HUES64 (cell line): ENCODE data around the gene SPATA7.

Experiments used
- H3K27ac ChIP-seq: 2 replicates; pipeline ENCODE4 v1.7.0; 2013; ENCODE audit warnings: low read depth, low read length, inconsistent platforms
- H3K27me3 ChIP-seq: 2 replicates; pipeline ENCODE4 v1.6.1; 2013; ENCODE audit warnings: mild to moderate bottlenecking, low read length; ENCODE audit not compliant: insufficient read depth
- H3K36me3 ChIP-seq: 2 replicates; pipeline ENCODE4 v1.6.1; 2013; ENCODE audit warnings: mild to moderate bottlenecking, low read length; ENCODE audit not compliant: insufficient read depth
- H3K4me1 ChIP-seq: 2 replicates; pipeline ENCODE4 v1.6.1; 2013; ENCODE audit warnings: mild to moderate bottlenecking, low read length, moderate library complexity; ENCODE audit not compliant: insufficient read depth
- H3K4me3 ChIP-seq: 2 replicates; pipeline ENCODE4 v1.5.1; 2013; ENCODE audit warnings: mild to moderate bottlenecking, low read length, moderate library complexity
- H3K9ac ChIP-seq: 2 replicates; pipeline ENCODE4 v1.6.1; 2013; ENCODE audit warnings: mild to moderate bottlenecking, low read depth, low read length
- H3K9me3 ChIP-seq: 2 replicates; pipeline ENCODE4 v1.6.1; 2013; ENCODE audit warnings: low read depth, low read length; ENCODE audit not compliant: insufficient read depth
- WGBS: fragments of 150-250, 120-280 bp; methylation state at CpG from one replicate; pipeline ENCODE4 v1.1.7; 2013; ENCODE audit warnings: missing lambda C conversion rate; 5-methylcytosine and 5-hydroxymethylcytosine counted together

Gene SPATA7

DNA sequence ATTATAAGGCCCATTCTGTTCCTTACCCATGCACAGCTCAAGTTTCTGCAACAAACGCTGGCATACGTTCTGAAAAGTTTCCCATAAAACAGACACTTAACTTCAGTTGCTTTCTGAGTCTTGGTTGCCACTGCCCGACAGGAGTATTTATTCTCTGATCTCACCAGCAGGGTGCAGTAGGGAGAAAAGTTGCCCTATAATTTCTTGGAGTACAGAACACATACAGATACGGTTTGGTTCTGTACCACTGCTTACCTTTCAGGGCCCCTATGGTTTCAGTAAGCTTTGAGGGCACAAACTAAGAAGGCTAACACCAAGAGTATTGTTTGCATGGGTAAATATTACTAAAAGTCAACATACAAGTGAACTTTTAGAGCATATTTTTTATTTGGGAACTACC, 77.9 kb downstream of the SPATA7 start:
- 88% methylated on average over 4 of the region's 4 CpGs for WGBS
- Histone ChIP-seq H3K4me3 (no peak overlapping the region), H3K27me3 (no peaks in the 10 kb centered on the region), H3K9me3 (peaks cover 23% of the 10 kb centered on the region), H3K27ac (no peak overlapping the region), H3K36me3 (peaks cover 41% of the 10 kb centered on the region), H3K9ac (no peak overlapping the region), H3K4me1 (no peaks in the 10 kb centered on the region)

DNA sequence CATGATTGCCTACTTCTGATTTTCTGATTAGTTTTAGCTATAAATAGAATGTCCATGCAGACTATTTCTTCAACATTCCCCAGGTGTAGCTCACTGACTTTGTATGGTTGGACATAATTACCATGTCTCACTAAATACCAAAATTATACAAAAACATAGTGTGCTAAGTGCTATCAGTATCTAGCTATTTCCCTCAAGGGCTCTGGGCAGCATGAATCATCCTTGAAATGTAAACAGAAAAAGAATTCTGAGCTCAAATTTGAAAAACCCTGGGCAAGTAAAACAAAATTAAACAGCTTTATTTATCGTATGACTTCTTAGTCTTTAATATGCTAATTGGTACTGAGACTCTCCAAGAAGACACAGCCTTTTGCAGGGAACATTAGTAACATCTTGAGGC, 82.9 kb downstream of the SPATA7 start:
- H3K9me3 ChIP-seq = peaks cover 3% of the 10 kb centered on the region; the same call in 1 of the 2 replicates
- H3K9ac ChIP-seq = no peak overlapping the region
- no peak overlapping the region for H3K27ac ChIP-seq
- H3K27me3 ChIP-seq = no peaks in the 10 kb centered on the region
- H3K4me3 ChIP-seq = no peak overlapping the region
- H3K4me1 ChIP-seq = no peaks in the 10 kb centered on the region
- peaks cover 72% of the 10 kb centered on the region for H3K36me3 ChIP-seq
- WGBS = 86% methylated on average over 1 of the region's 1 CpG

DNA sequence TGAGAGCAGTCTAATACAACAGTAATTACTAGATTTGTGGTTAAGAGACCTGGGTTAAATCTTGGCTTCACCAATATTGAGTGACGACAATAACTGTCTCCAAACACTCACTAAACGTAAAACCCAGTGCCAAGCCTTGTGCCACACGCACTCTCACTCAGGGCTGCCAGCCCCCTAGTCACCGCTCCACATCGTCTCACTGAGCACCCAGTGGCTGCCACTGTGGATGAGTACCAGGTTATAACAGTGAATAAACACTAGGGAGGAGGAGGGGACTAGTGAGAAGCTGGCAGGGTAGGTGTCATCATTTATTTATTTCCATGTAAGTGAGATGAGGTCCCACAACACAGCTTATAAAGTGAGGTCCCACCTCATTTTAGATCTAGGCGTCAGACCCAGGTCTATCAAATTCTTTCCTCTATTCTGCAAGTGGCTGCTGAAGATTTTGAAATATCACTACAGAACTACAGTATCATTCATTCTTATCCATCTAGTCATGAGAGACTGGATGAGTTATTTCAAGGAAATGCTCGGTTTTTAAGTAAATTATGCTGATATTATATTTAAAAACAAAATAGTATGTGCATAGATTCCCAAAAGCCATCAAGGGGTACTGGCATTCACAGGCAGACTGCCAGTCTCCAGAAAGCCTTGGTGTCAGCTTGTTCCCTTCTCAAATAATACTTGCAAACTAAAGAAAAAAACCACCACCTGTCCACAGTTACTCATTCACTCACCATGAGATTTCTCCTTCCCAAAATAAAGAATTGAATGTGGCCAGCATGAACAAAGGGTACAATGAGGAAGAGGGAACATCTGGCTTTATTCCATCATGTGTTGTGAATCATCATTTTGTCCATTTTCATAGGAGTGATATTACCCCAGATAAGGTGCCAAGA, 85.3 kb downstream of the SPATA7 start:
- no peaks in the 10 kb centered on the region for H3K4me1 ChIP-seq
- H3K9me3 ChIP-seq = no peaks in the 10 kb centered on the region
- H3K4me3 ChIP-seq = no peak overlapping the region
- peaks cover 78% of the 10 kb centered on the region for H3K36me3 ChIP-seq
- H3K27me3 ChIP-seq = no peaks in the 10 kb centered on the region
- H3K9ac ChIP-seq = no peak overlapping the region
- no peak overlapping the region for H3K27ac ChIP-seq
- 96% methylated on average over 6 of the region's 7 CpGs for WGBS

DNA sequence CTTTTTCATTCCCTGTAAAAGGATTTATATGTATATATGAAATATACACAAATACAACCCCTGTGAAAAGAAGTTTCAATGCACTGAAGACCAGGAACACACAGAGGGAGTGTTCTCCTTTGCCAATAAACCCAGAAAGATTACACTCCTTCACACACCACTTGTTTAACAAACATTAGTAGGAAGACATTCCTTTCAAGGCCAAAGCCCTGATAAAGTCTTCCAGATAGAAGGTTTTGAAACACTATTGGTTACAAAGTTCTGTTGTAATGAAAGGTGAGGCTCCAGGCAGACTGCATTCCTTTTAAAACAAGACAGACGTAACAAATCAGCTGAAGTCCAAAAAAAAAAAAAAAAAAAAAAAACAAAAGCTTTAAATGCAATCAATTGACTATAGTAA, 88.3 kb downstream of the SPATA7 start:
- Histone ChIP-seq H3K9ac (no peak overlapping the region), H3K27me3 (no peaks in the 10 kb centered on the region), H3K27ac (no peak overlapping the region), H3K9me3 (no peaks in the 10 kb centered on the region), H3K4me1 (no peaks in the 10 kb centered on the region), H3K36me3 (peaks cover 77% of the 10 kb centered on the region), H3K4me3 (no peak overlapping the region)
- no CpG with 5 or more reads among the region's 1 CpG for WGBS

DNA sequence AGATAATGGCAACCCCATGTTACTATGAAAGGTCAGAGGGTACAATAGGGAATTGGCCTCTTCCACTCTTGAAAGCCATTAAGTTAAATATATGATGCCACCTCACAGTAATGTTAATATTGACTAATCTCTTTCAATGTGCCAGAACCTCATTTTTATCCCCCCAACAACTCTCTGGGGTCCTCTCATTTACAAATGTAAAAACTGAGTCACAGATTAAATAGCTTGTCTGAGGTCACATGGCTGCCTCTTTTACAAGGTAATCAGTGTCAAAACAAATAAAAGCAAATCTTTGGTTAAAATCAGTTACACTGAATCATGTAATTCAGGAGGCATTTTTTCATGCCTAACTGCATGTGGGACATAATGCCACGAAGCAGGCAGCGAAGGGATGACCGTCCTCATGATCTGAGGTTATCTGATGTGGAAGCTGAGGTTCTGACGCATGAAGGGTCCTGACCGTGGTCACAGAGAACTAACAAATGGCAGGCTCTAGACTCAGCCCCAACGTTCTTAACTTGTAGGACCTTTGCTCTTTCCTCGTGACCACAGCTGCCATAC, 90.8 kb downstream of the SPATA7 start:
- peaks cover 64% of the 10 kb centered on the region for H3K36me3 ChIP-seq

DNA sequence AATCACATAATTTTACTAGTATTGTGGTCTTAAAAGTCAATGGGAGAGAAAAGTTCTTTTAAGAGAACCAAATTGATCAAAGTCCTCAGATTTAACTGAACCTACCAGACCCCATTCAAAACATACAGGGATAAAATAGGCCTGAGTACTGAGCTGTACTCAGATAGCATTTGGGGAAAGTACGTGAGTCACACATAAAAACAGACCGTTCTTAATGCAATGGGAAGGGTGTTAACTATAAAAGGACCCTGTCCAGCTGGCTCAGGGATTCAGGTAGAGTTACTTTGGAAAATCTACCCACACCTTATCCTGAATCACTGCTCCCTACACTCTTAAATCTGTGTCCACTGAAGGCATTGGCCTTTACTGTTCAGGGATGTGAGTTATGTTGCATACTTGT, 91.4 kb downstream of the SPATA7 start:
- H3K9me3 ChIP-seq = no peaks in the 10 kb centered on the region
- 95% methylated on average over 2 of the region's 2 CpGs for WGBS
- no peak overlapping the region for H3K27ac ChIP-seq
- H3K9ac ChIP-seq = no peak overlapping the region
- no peaks in the 10 kb centered on the region for H3K27me3 ChIP-seq
- no peak overlapping the region for H3K4me3 ChIP-seq
- H3K36me3 ChIP-seq = peaks cover 58% of the 10 kb centered on the region
- H3K4me1 ChIP-seq = no peaks in the 10 kb centered on the region

More for the DNA sequence above, 90.8 kb downstream of the SPATA7 start:
- Histone ChIP-seq H3K9ac (no peak overlapping the region), H3K27me3 (no peaks in the 10 kb centered on the region), H3K4me3 (no peak overlapping the region), H3K27ac (no peak overlapping the region), H3K4me1 (no peaks in the 10 kb centered on the region), H3K9me3 (no peaks in the 10 kb centered on the region)
- WGBS = 94% methylated on average over 7 of the region's 7 CpGs

DNA sequence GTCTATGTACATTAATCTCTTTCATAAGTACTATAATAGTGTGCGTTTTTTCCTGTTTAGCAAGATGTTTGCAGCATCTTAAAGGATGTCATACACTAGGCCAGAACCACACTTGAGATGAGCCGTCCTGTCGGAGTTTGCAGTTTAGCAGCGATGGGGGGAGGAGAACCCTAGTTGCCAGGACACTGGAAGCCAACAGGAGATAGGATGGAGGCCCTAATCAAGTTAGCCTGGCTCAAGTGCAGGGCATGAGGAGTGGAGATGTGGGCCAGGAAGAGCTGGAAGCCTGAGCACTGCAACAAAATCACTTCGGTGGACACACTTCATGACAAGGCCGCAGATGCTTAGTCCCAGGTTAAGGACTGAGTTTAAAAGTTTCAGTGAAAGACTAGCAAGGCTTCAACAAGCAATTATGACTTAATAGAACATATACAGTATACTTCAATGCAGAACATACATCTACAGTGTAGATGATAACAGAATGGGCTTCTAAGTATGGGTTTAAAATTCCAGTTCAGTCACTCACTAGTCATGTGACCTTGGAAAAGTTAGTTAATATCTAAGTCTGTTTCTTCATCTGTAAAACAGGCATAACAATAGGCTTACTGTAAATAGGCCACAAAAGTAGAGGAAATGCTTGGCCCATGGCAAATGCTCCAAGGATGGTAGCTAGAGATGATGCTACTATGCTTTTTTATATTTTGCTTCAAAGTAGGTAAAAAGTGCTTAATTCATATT, 92.2 kb downstream of the SPATA7 start:
- Histone ChIP-seq H3K9ac (no peak overlapping the region), H3K4me1 (no peaks in the 10 kb centered on the region), H3K27ac (no peak overlapping the region), H3K36me3 (peaks cover 50% of the 10 kb centered on the region), H3K4me3 (no peak overlapping the region), H3K9me3 (no peaks in the 10 kb centered on the region), H3K27me3 (no peaks in the 10 kb centered on the region)
- 96% methylated on average over 6 of the region's 6 CpGs for WGBS

DNA sequence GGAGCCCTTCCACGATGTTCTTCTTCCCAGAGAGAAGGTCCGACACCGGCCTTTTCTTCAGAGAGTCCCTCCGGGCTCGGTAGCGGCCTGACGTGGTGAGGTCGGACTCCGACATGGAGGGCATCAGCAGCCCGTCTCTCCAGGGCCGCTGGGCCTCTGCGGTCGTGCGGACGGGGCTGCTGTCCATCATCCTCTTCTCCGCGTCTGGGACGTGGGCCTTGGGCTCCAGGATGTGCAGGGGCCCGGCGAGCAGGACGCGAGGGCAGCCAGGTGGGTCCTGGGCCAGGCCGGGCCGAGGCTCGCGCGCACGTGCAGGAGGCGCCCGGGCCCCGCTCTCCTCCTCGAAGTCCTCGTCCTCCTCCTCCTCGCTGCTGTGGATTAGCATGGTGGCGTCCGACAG, 93.5 kb downstream of the SPATA7 start:
- H3K9ac ChIP-seq = no peak overlapping the region
- no peak overlapping the region for H3K27ac ChIP-seq
- 97% methylated on average over 36 of the region's 36 CpGs for WGBS
- H3K4me3 ChIP-seq = no peak overlapping the region
- no peaks in the 10 kb centered on the region for H3K9me3 ChIP-seq
- H3K27me3 ChIP-seq = no peaks in the 10 kb centered on the region
- peaks cover 41% of the 10 kb centered on the region for H3K36me3 ChIP-seq
- no peaks in the 10 kb centered on the region for H3K4me1 ChIP-seq

DNA sequence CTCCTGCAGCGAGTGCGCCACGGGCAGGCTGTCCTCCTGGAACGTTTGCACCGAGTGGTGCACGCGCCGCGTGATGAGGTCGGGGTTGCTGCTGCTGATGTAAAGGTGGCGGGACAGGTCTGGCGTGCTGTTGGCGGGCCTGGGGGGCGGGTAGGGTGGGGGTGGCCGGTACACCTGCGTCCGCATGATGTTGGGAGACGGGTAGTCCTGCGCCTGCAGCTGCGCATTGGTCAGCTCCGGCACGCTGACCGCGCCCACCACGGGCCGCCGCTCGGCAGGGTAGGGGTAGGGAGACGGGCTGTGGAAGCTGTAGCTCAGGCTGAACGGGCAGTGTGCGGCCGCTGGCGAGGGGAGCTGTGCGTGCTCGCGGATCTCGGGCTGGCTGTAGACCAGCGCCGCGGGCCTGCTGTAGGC, 94.1 kb downstream of the SPATA7 start:
- H3K4me3 ChIP-seq = no peak overlapping the region
- peaks cover 44% of the 10 kb centered on the region for H3K36me3 ChIP-seq
- H3K27ac ChIP-seq = no peak overlapping the region
- 98% methylated on average over 40 of the region's 40 CpGs for WGBS
- no peak overlapping the region for H3K9ac ChIP-seq
- no peaks in the 10 kb centered on the region for H3K27me3 ChIP-seq
- no peaks in the 10 kb centered on the region for H3K4me1 ChIP-seq
- H3K9me3 ChIP-seq = no peaks in the 10 kb centered on the region

DNA sequence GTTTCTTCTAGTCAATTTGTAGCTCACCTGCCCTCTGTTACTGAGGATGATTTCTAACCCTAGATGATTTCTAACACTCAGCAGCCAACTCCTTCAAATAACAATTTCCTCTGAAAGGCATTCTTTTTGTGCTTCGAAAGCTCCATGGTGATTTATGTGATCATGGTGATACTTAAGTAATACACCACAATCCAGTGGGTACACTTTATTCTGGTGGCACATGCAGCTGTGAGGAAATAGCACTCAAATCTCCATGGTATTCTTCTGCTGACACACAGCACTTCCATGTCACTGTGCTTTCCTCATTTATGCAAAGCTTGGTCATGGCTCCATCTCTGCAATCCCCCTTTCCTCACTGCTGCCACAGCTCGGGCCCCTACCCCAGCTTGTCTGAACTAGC, 95.6 kb downstream of the SPATA7 start:
- Histone ChIP-seq H3K9me3 (no peaks in the 10 kb centered on the region), H3K9ac (no peak overlapping the region), H3K27ac (no peak overlapping the region), H3K27me3 (no peaks in the 10 kb centered on the region), H3K4me3 (no peak overlapping the region), H3K36me3 (peaks cover 47% of the 10 kb centered on the region), H3K4me1 (no peaks in the 10 kb centered on the region)
- WGBS = 95% methylated on average over 2 of the region's 2 CpGs

DNA sequence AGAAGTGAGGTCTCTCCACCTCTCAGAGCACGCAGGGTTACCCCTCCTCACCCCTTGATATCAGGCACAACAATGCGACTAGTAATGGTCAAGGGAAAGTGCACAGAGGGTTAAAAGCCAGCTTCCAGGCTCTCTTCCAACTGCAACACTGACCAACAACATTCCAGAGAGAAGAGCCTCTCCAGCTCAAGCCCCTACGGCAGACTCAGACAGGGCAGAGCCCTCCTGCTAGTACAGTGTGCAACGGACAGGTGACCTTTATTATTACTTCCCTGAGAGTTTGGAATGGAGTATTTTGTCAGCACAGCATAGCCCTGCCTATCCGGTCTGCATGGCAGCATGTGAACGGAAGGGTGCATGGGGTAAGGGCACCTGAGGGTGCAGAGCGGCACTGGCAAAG, 96.3 kb downstream of the SPATA7 start:
- H3K27me3 ChIP-seq = no peaks in the 10 kb centered on the region
- H3K4me3 ChIP-seq = no peak overlapping the region
- peaks cover 40% of the 10 kb centered on the region for H3K36me3 ChIP-seq
- H3K27ac ChIP-seq = no peak overlapping the region
- no peaks in the 10 kb centered on the region for H3K4me1 ChIP-seq
- no peak overlapping the region for H3K9ac ChIP-seq
- no peaks in the 10 kb centered on the region for H3K9me3 ChIP-seq
- WGBS = 93% methylated on average over 7 of the region's 7 CpGs
